ENCODE measurements around the gene NODAL. TPM values are rescaled to one million over a fixed set of nuclear protein-coding genes. Genes with fewer than 3 reads are reported as not detected.

NODAL gene
- total RNA-seq, 1 donor from 2014 or later, result not detected

- Mint-ChIP-seq H3K27me3 (ENCODE audit: unreplicated experiment) (peaks cover 2% of the 10 kb centered on the region), H3K27ac (ENCODE audit: unreplicated experiment) (no peak overlapping the region), H3K36me3 (ENCODE audit: unreplicated experiment) (peaks cover 6% of the 10 kb centered on the region), H3K9me3 (ENCODE audit: unreplicated experiment) (peaks cover 4% of the 10 kb centered on the region), H3K4me3 (ENCODE audit: unreplicated experiment) (no peak overlapping the region), H3K4me1 (ENCODE audit: low read depth, unreplicated experiment) (peaks cover 29% of the 10 kb centered on the region)
- TF ChIP-seq CTCF (IDR thresholded peaks at IDR 0.05; ENCODE audit: partially characterized antibody, unreplicated experiment), result no peak
- DNase-seq, result no peak
Measured at GRCh38 chr10:70412356-70412755, 29.1 kb downstream of the NODAL start.

GRCh38 chr10:70410608-70411007, 30.9 kb downstream of the NODAL start:
- DNase-seq, result no peak
- Mint-ChIP-seq H3K27me3 (ENCODE audit: unreplicated experiment) (no peaks in the 10 kb centered on the region), H3K9me3 (ENCODE audit: unreplicated experiment) (peaks cover 4% of the 10 kb centered on the region), H3K27ac (ENCODE audit: unreplicated experiment) (peak overlapping the region; percentile 20), H3K36me3 (ENCODE audit: unreplicated experiment) (peaks cover 6% of the 10 kb centered on the region), H3K4me3 (ENCODE audit: unreplicated experiment) (no peak overlapping the region), H3K4me1 (ENCODE audit: low read depth, unreplicated experiment) (peaks cover 40% of the 10 kb centered on the region)
- TF ChIP-seq CTCF (IDR thresholded peaks at IDR 0.05; ENCODE audit: partially characterized antibody, unreplicated experiment), result no peak

GRCh38 chr10:70409772-70410171, 31.7 kb downstream of the NODAL start:
- Mint-ChIP-seq H3K9me3 (ENCODE audit: unreplicated experiment) (peaks cover 4% of the 10 kb centered on the region), H3K27me3 (ENCODE audit: unreplicated experiment) (peaks cover 4% of the 10 kb centered on the region), H3K4me3 (ENCODE audit: unreplicated experiment) (no peak overlapping the region), H3K4me1 (ENCODE audit: low read depth, unreplicated experiment) (peaks cover 43% of the 10 kb centered on the region), H3K36me3 (ENCODE audit: unreplicated experiment) (peaks cover 6% of the 10 kb centered on the region), H3K27ac (ENCODE audit: unreplicated experiment) (no peak overlapping the region)
- no peak for TF ChIP-seq CTCF (IDR thresholded peaks at IDR 0.05; ENCODE audit: partially characterized antibody, unreplicated experiment)
- DNase-seq, result no peak

GRCh38 chr10:70405037-70405824, 36.2 kb downstream of the NODAL start:
- H3K27ac Mint-ChIP-seq (ENCODE audit: unreplicated experiment), result peak overlapping the region; percentile 90
- DNase-seq, result no peak

More at GRCh38 chr10:70405037-70405824, 36.2 kb downstream of the NODAL start:
- no peak for TF ChIP-seq CTCF (IDR thresholded peaks at IDR 0.05; ENCODE audit: partially characterized antibody, unreplicated experiment)
- peaks cover 6% of the 10 kb centered on the region for H3K9me3 Mint-ChIP-seq (ENCODE audit: unreplicated experiment)
- peaks cover 25% of the 10 kb centered on the region for H3K4me1 Mint-ChIP-seq (ENCODE audit: low read depth, unreplicated experiment)
- peaks cover 6% of the 10 kb centered on the region for H3K27me3 Mint-ChIP-seq (ENCODE audit: unreplicated experiment)
- H3K4me3 Mint-ChIP-seq (ENCODE audit: unreplicated experiment), result peak overlapping the region; percentile 99
- peaks cover 6% of the 10 kb centered on the region for H3K36me3 Mint-ChIP-seq (ENCODE audit: unreplicated experiment)
